K562 (cell line): ENCODE data around the gene KCNQ2. TPM values are rescaled to one million over a fixed set of nuclear protein-coding genes. Genes with fewer than 3 reads are reported as not detected.

Source experiments
- ATAC-seq: fragments of 200-7000 bp; cut with Tn5 transposase; 3 replicates; pipeline ENCODE4 v1.9.1; 2020; ENCODE audit warnings: moderate library complexity
- BruUV-seq: library from RNA; stranded (reverse); fragments of 400-500 nt; replicated peaks from 2 replicates; lab custom pipeline; 2021; lab: Mats Ljungman, UMichigan
- CTCF ChIA-PET: fragments of 300-600 bp; formaldehyde crosslinking; extraction: SDS; loops from one replicate; lab custom pipeline; 2021; ENCODE audit warnings: low intra/inter-chr PET ratio; lab: Yijun Ruan, JAX
- POLR2A ChIA-PET: fragments of 300-600, 350-650 bp; sonication (Branson Sonifier 250); formaldehyde crosslinking; extraction: SDS; loops from one replicate; lab custom pipeline; 2021; ENCODE audit warnings: antibody characterized with exemption, inconsistent platforms; lab: Yijun Ruan, JAX
- DNase-seq, 4 experiments: peaks; one replicate each; pipeline versions ENCODE4 v3.0.0 to v3.0.0-alpha.2; 2011 to 2018; ENCODE audit warnings: low spot score in 3 of 4, mixed read lengths in 3 of 4; ENCODE audit errors: extremely low read depth in 1 of 4
- FAIRE-seq: peaks from 2 replicates; lab custom pipeline; 2011; peaks lifted over from hg19 to GRCh38; lab: Jason Lieb, UNC
- H2AFZ ChIP-seq: 2 replicates; pipeline ENCODE4 v1.6.0; 2011; ENCODE audit warnings: low read depth, low read length, control low read depth, inconsistent platforms
- H3K27ac ChIP-seq: fragments of 200-600 bp; 3 replicates; pipeline ENCODE4 v1.8.0; 2011; ENCODE audit warnings: low read depth, mild to moderate bottlenecking, control low read depth, inconsistent platforms, low read length, moderate library complexity, mixed read lengths; ENCODE audit errors: extremely low read depth
- H3K27me3 ChIP-seq, 2 experiments: fragments of 300-600 bp in 1 of 2; 2 replicates in 1 of 2; 3 replicates in 1 of 2; pipeline versions ENCODE4 v1.6.0 to v1.8.0; 2011; ENCODE audit warnings: inconsistent platforms in 2 of 2, low read length in 2 of 2, mild to moderate bottlenecking in 1 of 2, mixed read lengths in 1 of 2, moderate library complexity in 1 of 2; ENCODE audit not compliant: control insufficient read depth in 2 of 2, insufficient read depth in 2 of 2
- H3K36me3 ChIP-seq: fragments of 300-600 bp; 3 replicates; pipeline ENCODE4 v1.8.0; 2011; ENCODE audit warnings: mild to moderate bottlenecking, low read length, inconsistent platforms; ENCODE audit not compliant: control insufficient read depth, insufficient read depth
- H3K4me1 ChIP-seq, 2 experiments: fragments of 200-600 bp in 1 of 2; replicated peaks in 1 of 2; 2 replicates in 1 of 2; 3 replicates in 1 of 2; pipeline versions ENCODE4 v1.5.1 to v1.8.0; 2011; ENCODE audit warnings: inconsistent platforms in 2 of 2, low read length in 2 of 2, mild to moderate bottlenecking in 1 of 2, mixed read lengths in 1 of 2, moderate library complexity in 1 of 2; ENCODE audit not compliant: control insufficient read depth in 2 of 2, insufficient read depth in 2 of 2
- H3K4me2 ChIP-seq: 2 replicates; pipeline ENCODE4 v1.6.1; 2011; ENCODE audit warnings: low read length, control low read depth, inconsistent platforms, mixed read lengths; ENCODE audit not compliant: insufficient read depth
- H3K4me3 ChIP-seq: fragments of 200-600 bp; sonication (generic), shearing (Covaris generic); 2 replicates; pipeline ENCODE4 v1.5.1; 2016; ENCODE audit warnings: control low read depth, inconsistent platforms
- H3K79me2 ChIP-seq: fragments of 200-600 bp; 3 replicates; pipeline ENCODE4 v1.8.0; 2011; ENCODE audit warnings: low read length, inconsistent platforms; ENCODE audit not compliant: control insufficient read depth, insufficient read depth
- H3K9ac ChIP-seq, 2 experiments: 2 replicates each; pipeline versions ENCODE4 v1.6.0 to v1.6.1; 2011; ENCODE audit warnings: low read depth in 2 of 2, low read length in 2 of 2, control low read depth in 1 of 2, inconsistent platforms in 1 of 2, mild to moderate bottlenecking in 1 of 2, mixed read lengths in 1 of 2; ENCODE audit not compliant: insufficient read depth in 1 of 2
- H3K9me1 ChIP-seq: one replicate; pipeline ENCODE4 v1.6.0; 2011; ENCODE audit warnings: inconsistent platforms, mild to moderate bottlenecking, low read length, moderate library complexity; ENCODE audit not compliant: control insufficient read depth, insufficient read depth
- H3K9me3 ChIP-seq: replicated peaks from 2 replicates; pipeline ENCODE4 v1.5.1; 2011; ENCODE audit warnings: low read depth, low read length, inconsistent platforms; ENCODE audit not compliant: control insufficient read depth, insufficient read depth
- H4K20me1 ChIP-seq: replicated peaks from 2 replicates; pipeline ENCODE4 v1.6.1; 2011; ENCODE audit warnings: low read length, inconsistent platforms, mixed read lengths; ENCODE audit not compliant: control insufficient read depth, insufficient read depth
- FUS ChIP-seq: fragments of 200-400 bp; formaldehyde crosslinking; optimal IDR thresholded peaks from 2 replicates; pipeline ENCODE3; 2017; ENCODE audit warnings: low read depth, low read length
- GABPA ChIP-seq: fragments of 200-800 bp; sonication (Bioruptor generic); conservative IDR thresholded peaks from 2 replicates; pipeline ENCODE4 v1.6.1; 2016; ENCODE audit warnings: low read depth, missing genetic modification characterization, missing compliant biosample characterization
- WGBS: fragments of 100-300 bp; shearing (Covaris generic); methylation state at CpG from one replicate; pipeline ENCODE4 v1.1.6; 2016; ENCODE audit warnings: low coverage, mixed read lengths; ENCODE audit not compliant: insufficient coverage; ENCODE audit errors: missing lambda C conversion rate; 5-methylcytosine and 5-hydroxymethylcytosine counted together
- in situ Hi-C: fragments of 300-500 bp; cut with MboI; formaldehyde crosslinking; loops from 4 replicates; pipeline ENCODE4 v1.15.0; 2018; ENCODE audit warnings: inconsistent platforms, mixed read lengths
- intact Hi-C: fragments of 100-400 bp; cut with micrococcal nuclease; formaldehyde crosslinking; loops from 2 replicates; pipeline ENCODE4 v1.14.2; 2022
- polyA plus RNA-seq, 8 experiments: library from polyadenylated mRNA; depleted of rRNA in 4 of 8; stranded (reverse) in 5 of 8; unstranded in 3 of 8; fragments of >200 nt; fragmentation: Nextera tagmentation in 2 of 8; fragmentation: Illumina TruSeq in 1 of 8; extraction: Ambion mirVana in 2 of 8; extraction: Trizol in 1 of 8; gene quantifications; 2 replicates each; pipeline versions ENCODE4 v1.2.1 to v1.2.3, GENCODE V29; 2011 to 2014; ENCODE audit warnings: inconsistent platforms in 1 of 8, missing spikeins in 1 of 8
- total RNA-seq, 7 experiments: library from RNA; depleted of rRNA in 6 of 7; stranded (reverse); fragments of >200 nt in 6 of 7; fragmentation: Illumina TruSeq in 2 of 7; extraction: Trizol in 2 of 7; gene quantifications; 2 replicates each; pipeline versions ENCODE4 v1.2.1 to v1.2.3, GENCODE V29; 2011 to 2021; ENCODE audit warnings: low replicate concordance in 1 of 7
- TF ChIP-seq, protein P1 (sequence below), 2 experiments: fragments of 150-350 bp in 1 of 2; IDR thresholded peaks; 2 replicates each; pipeline ENCODE4 v1.6.1; 2012 to 2016; ENCODE audit warnings: low read depth in 2 of 2, low read length in 2 of 2, mild to moderate bottlenecking in 1 of 2, moderate library complexity in 1 of 2

The KCNQ2 gene
- total and polyA plus RNA-seq, 9 of the 15 experiments (the other 6 are each of a cell fraction or from before 2014, with no cell fraction given), result 0.13 to 0.16 TPM; not detected in 7

DNA sequence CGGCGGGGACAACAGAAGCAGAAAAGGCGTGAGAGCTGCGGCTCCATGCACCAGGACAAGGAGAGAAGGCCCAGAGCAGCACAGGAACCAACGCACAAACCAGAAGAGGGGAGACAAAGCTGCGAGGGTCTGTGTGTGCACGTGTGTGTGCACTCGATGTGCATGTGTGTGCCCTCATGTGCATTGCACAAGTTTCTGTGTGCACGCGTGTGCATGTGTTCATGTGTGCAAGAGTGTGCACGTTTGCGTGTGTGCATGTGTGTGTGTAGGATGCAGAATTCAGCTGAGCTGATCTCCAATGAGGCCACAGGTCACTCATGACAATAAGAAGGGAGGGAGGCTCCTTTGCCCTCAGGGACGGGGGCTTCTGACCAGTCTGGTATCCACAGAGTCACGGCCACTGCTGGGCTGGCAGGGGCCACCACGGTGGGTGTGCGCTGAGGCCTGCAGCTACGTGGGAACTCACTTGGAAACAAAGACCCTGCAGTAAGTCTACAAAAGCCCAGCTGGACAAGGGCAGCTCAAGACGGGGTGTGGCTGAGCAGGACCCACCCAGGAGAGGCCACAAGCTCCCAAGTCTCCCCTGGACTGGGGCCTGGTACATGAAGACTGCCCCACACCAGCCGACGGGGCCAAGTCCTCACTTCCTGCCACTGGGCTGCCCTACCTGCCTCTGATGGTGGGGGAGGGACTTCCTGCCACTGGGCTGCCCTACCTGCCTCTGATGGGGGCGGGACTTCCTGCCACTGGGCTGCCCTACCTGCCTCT is 63.2 kb downstream of the KCNQ2 start:
- TF ChIP-seq GABPA (tag) (peak; percentile 37; the same call in 1 of the 2 replicates), FUS (no peak)
- TF ChIP-seq, protein P1, sequence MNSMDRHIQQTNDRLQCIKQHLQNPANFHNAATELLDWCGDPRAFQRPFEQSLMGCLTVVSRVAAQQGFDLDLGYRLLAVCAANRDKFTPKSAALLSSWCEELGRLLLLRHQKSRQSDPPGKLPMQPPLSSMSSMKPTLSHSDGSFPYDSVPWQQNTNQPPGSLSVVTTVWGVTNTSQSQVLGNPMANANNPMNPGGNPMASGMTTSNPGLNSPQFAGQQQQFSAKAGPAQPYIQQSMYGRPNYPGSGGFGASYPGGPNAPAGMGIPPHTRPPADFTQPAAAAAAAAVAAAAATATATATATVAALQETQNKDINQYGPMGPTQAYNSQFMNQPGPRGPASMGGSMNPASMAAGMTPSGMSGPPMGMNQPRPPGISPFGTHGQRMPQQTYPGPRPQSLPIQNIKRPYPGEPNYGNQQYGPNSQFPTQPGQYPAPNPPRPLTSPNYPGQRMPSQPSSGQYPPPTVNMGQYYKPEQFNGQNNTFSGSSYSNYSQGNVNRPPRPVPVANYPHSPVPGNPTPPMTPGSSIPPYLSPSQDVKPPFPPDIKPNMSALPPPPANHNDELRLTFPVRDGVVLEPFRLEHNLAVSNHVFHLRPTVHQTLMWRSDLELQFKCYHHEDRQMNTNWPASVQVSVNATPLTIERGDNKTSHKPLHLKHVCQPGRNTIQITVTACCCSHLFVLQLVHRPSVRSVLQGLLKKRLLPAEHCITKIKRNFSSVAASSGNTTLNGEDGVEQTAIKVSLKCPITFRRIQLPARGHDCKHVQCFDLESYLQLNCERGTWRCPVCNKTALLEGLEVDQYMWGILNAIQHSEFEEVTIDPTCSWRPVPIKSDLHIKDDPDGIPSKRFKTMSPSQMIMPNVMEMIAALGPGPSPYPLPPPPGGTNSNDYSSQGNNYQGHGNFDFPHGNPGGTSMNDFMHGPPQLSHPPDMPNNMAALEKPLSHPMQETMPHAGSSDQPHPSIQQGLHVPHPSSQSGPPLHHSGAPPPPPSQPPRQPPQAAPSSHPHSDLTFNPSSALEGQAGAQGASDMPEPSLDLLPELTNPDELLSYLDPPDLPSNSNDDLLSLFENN (IDR thresholded peaks at IDR 0.05; ENCODE audit: low read depth in 2 of 2, low read length in 2 of 2), result no peak
- intact Hi-C loops, result no loop called here
- FAIRE-seq (no peak), DNase-seq (no peak), ATAC-seq (no peak)
- Histone ChIP-seq H2AFZ (no peak overlapping the region), H3K36me3 (no peaks in the 10 kb centered on the region), H3K9ac (no peak overlapping the region), H3K4me2 (no peak overlapping the region), H3K27me3 (peaks cover 21 to 96% of the 10 kb centered on the region in 2 experiments; a peak in 4 of 5 replicates), H3K27ac (no peak overlapping the region), H3K79me2 (no peaks in the 10 kb centered on the region), H3K4me3 (no peak overlapping the region), H4K20me1 (no peaks in the 10 kb centered on the region), H3K9me3 (no peaks in the 10 kb centered on the region), H3K4me1 (peaks cover 0 to 54% of the 10 kb centered on the region in 2 experiments; a peak in 2 of 5 replicates), H3K9me1 (no peaks in the 10 kb centered on the region)
- in situ Hi-C loops, result no loop called here
- 17% methylated on average over 20 of the region's 21 CpGs for WGBS
- ChIA-PET CTCF (no interaction called here), POLR2A (interaction anchor here (0.6 to 0.8 kb wide), 2 partner anchors 31 to 217 kb away, joined by 3 read pairs; partner anchors contain the start of gene GMEB2)
- BruUV-seq, result no TSS peak
